Measurements from ENCODE around the gene PCYOX1L. TPM values are rescaled to one million over a fixed set of nuclear protein-coding genes. Genes with fewer than 3 reads are reported as not detected.
A peak's percentile ranks its signal among the peaks of the same experiment; 100 is the strongest.

PCYOX1L gene
- polyA plus RNA-seq, 6 donors from 2014 or later, result 5.4 to 9.2 (median 8.0) TPM

DNA sequence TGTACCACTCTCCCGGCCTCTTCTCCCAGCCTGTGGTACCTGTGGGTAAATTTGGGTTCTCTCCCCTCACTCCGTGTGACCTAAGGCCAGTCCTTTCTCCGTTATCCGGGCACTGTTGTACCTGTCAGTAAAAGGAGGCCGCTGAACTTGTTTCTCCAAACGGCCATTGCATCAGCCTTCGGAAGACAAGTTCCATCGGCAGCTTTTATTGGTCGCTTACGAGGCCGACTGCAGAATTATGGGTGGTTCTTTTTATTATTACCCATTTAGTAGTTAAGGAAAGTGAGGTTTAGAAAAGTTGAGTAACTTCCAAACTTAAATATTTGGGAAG lies 12.0 kb upstream of the PCYOX1L start:
- peak; percentile 2 to 3 for ATAC-seq (ENCODE audit: low read depth in 2 of 2)

DNA sequence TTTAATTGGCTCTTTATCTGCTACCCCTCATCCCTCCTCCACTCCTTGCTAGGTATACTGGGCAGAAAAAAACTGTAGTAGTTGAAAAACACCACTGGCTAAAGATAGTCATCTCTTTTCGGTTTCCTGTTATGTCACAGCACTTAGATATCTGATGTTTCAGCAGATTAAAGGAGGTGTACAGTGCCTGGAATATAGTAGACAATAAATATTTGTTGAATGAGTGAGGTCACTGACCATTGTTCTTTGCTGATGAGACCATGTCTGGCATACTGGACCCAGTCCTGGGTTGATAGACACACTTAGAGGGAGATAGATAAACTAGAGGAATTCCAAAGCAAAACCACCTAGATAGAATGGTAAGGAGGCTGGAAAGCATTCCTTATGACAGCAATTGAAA lies 9.3 kb upstream of the PCYOX1L start:
- Mint-ChIP-seq H3K27ac (no peak overlapping the region), H3K27me3 (no peaks in the 10 kb centered on the region), H3K36me3 (peaks cover 20 to 43% of the 10 kb centered on the region in 2 donors), H3K4me3 (peak overlapping the region in 1 of 8 donors; percentile 76), H3K4me1 (peaks cover 19 to 25% (median 22%) of the 10 kb centered on the region in 3 donors), H3K9me3 (peaks cover 0 to 3% (median 0%) of the 10 kb centered on the region in 7 donors)
- DNase-seq (no peak), ATAC-seq (ENCODE audit: low read depth in 2 of 2) (no peak)

More for the DNA sequence above, 12.0 kb upstream of the PCYOX1L start:
- Mint-ChIP-seq H3K4me1 (peaks cover 19 to 25% (median 22%) of the 10 kb centered on the region in 3 donors), H3K36me3 (peaks cover 13 to 26% of the 10 kb centered on the region in 2 donors), H3K9me3 (peaks cover 0 to 6% (median 0%) of the 10 kb centered on the region in 7 donors), H3K4me3 (peak overlapping the region; percentile 84 to 97 (median 90)), H3K27me3 (no peaks in the 10 kb centered on the region), H3K27ac (peak overlapping the region in 5 of 6 donors; percentile 21 to 92 (median 72))
- DNase-seq, result no peak

DNA sequence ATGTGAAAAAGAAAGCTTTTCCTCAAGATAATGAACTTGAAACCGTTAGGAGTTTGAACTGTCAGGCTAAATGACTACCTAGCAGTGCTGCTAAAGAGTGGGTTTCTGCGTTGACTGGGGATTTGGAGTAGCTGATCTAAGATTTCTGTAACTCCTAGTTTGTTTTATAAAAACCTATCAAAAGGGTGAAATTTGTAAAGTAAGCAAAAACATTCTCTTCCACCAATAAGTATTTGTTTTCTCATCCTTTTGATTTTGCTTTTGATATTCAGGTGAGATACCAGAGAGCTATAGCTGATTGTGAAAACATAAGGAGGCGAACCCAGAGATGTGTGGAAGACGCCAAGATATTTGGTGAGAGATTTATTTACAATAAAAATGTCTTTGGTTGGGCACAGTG lies 8.5 kb upstream of the PCYOX1L start:
- no peak overlapping the region for H3K27ac Mint-ChIP-seq
- DNase-seq (no peak), ATAC-seq (ENCODE audit: low read depth in 2 of 2) (no peak)
- peaks cover 25 to 43% of the 10 kb centered on the region in 2 donors for H3K36me3 Mint-ChIP-seq
- H3K4me1 Mint-ChIP-seq, result peaks cover 14 to 25% (median 22%) of the 10 kb centered on the region in 3 donors
- no peaks in the 10 kb centered on the region for H3K27me3 Mint-ChIP-seq
- peaks cover 0 to 3% (median 0%) of the 10 kb centered on the region in 7 donors for H3K9me3 Mint-ChIP-seq
- H3K4me3 Mint-ChIP-seq, result peak overlapping the region in 1 of 8 donors; percentile 54

DNA sequence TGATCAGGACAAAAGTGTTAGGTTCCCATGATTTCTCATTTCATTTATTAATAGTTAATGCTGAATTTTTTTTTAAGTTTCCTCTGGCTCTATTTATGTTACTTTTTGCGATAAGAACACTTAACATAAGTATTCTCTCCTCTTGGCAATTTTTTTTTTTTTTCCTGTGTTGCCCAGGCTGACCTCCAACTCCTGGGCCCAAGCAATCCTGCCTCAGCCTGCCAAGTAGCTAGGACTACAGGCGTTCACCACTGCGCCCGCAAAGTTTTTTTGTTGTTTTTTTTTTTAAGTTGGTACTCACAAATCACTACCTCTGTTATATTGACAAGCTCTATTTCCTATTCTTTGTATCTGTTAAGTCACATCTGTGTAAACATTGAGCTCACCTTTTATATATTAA lies 5.7 kb upstream of the PCYOX1L start:
- Mint-ChIP-seq H3K36me3 (peaks cover 31 to 50% of the 10 kb centered on the region in 2 donors), H3K9me3 (no peaks in the 10 kb centered on the region), H3K4me3 (peak overlapping the region in 1 of 8 donors; percentile 23), H3K27ac (no peak overlapping the region), H3K27me3 (no peaks in the 10 kb centered on the region), H3K4me1 (peaks cover 3 to 11% (median 7%) of the 10 kb centered on the region in 3 donors)
- ATAC-seq (ENCODE audit: low read depth in 2 of 2) (no peak), DNase-seq (no peak)

DNA sequence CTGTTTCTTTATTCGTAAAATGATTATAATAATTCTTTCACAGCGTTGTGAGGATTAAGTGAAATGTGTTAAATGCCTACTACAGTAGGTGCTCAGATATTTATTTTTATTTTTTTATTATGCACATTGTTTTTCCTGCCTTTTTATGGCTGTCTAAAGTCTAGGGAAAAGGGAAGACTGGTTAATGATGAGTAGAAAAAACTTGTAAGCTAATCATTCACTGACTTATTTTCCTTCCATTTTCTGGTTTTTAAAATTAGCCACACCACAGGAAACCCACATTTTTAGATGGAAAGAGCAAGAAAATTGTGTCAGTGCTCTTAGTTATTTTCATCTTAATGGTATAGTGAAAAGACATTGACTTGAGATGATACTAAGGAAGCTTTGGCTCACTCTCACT lies 3.9 kb upstream of the PCYOX1L start:
- Mint-ChIP-seq H3K4me3 (peak overlapping the region in 1 of 8 donors; percentile 54), H3K9me3 (no peaks in the 10 kb centered on the region), H3K27ac (no peak overlapping the region), H3K36me3 (peaks cover 31 to 43% of the 10 kb centered on the region in 2 donors), H3K27me3 (no peaks in the 10 kb centered on the region), H3K4me1 (peaks cover 12 to 23% (median 16%) of the 10 kb centered on the region in 3 donors)
- DNase-seq, result no peak
- no peak for ATAC-seq (ENCODE audit: low read depth in 2 of 2)

DNA sequence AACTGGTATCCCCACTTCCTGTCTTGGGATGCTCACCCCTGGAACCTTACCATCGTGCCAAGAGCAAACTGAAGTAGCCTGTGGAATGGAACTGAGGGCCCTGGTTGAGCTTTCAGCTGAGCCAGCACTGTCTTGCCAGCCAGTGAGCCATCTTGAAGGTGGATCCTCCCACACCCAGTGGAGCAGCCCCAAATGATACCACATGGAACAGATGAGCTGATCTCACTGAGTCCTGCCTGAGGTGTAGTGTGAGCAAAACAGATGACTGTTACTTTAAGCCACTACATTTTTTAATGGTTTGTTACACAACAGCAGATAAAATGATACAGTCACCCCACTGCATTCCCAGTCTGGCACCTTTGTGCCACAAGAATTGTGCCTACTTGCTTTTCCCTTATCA lies 2.2 kb upstream of the PCYOX1L start:
- H3K9me3 Mint-ChIP-seq, result no peaks in the 10 kb centered on the region
- peak overlapping the region in 1 of 8 donors; percentile 49 for H3K4me3 Mint-ChIP-seq
- peaks cover 17 to 36% (median 17%) of the 10 kb centered on the region in 3 donors for H3K4me1 Mint-ChIP-seq
- peaks cover 19 to 26% of the 10 kb centered on the region in 2 donors for H3K36me3 Mint-ChIP-seq
- DNase-seq, result no peak
- ATAC-seq (ENCODE audit: low read depth in 2 of 2), result no peak
- H3K27ac Mint-ChIP-seq, result no peak overlapping the region
- H3K27me3 Mint-ChIP-seq, result no peaks in the 10 kb centered on the region

DNA sequence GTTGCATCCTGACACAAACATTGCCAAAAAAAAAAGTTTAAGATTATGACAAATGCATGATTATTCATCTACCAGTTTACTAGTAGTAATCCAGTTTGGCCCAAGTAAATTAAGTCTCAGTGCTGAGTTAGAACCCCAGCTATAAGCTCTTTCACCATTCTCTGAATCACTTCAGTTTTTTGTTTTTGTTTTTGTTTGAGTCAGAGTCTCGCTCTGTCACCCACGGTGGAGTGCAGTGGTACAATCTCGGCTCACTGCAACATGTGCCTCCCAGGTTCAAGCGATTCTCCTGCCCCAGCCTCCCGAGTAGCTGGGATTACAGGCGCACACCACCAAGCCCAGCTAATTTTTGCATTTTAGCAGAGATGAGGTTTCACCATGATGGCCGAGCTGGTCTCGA lies 1.5 kb upstream of the PCYOX1L start:
- ATAC-seq (ENCODE audit: low read depth in 2 of 2) (no peak), DNase-seq (no peak)
- Mint-ChIP-seq H3K36me3 (peaks cover 15 to 19% of the 10 kb centered on the region in 2 donors), H3K4me3 (peak overlapping the region in 1 of 8 donors; percentile 49), H3K27ac (no peak overlapping the region), H3K4me1 (peaks cover 17 to 36% (median 17%) of the 10 kb centered on the region in 3 donors), H3K9me3 (no peaks in the 10 kb centered on the region), H3K27me3 (no peaks in the 10 kb centered on the region)

DNA sequence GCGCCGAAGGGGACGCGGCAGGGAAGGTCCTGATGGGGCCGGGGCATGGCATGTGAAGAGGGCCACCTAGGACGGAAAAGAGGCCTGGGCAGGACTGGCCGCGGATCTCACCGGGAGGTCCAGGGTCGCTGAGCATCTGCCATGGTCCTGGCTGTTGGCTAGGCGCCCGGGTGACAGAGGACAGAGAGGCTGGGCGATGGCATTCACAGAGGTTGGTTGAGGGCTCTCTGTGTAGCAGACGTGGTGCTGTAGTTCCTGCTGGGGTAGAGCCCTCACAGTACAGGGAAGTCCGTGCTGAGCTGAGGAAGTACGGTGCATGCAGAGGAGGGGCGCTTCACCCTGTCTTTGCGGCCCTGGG lies 427 bp downstream of the PCYOX1L start:
- H3K4me3 Mint-ChIP-seq, result peak overlapping the region; percentile 82 to 98 (median 92)
- H3K4me1 Mint-ChIP-seq, result peaks cover 17 to 36% (median 17%) of the 10 kb centered on the region in 3 donors
- H3K9me3 Mint-ChIP-seq, result no peaks in the 10 kb centered on the region

DNA sequence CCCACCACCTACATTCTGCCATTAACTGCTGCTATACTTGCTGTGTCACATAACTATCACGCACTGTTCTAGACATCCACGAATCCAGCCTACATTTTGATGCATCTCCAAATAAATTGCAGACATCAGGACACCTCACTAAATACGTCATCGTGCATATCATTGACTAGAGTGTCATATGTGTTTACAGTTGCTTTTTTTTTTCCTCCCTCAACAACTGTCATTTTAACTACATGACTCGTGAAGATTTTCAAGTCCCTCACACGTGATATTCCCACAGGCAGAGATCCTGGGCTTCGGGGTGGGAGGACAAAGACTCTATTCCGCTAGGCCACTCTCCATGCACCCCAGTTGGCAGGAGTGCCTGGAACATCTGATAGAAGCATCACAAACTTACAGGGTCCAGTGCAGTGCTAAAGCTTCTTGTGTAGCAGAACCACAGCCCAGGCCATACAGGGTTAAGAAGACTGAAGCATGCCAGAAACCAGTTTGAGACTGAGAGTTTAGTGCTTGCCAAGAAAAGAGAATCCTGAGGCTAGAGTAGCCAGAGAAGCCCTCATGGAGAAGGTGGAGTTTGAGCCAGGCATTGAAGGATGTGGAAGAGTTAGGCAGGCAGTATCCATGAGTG lies 1.1 kb downstream of the PCYOX1L start:
- Mint-ChIP-seq H3K4me1 (peaks cover 17 to 36% (median 17%) of the 10 kb centered on the region in 3 donors), H3K27ac (peak overlapping the region in 1 of 6 donors; percentile 78), H3K9me3 (no peaks in the 10 kb centered on the region), H3K27me3 (no peaks in the 10 kb centered on the region), H3K4me3 (peak overlapping the region; percentile 65 to 95 (median 88)), H3K36me3 (peaks cover 7 to 10% of the 10 kb centered on the region in 2 donors)
- ATAC-seq (ENCODE audit: low read depth in 2 of 2) (no peak), DNase-seq (no peak)

More for the DNA sequence above, 427 bp downstream of the PCYOX1L start:
- Mint-ChIP-seq H3K27ac (peak overlapping the region; percentile 15 to 95 (median 71)), H3K27me3 (no peaks in the 10 kb centered on the region), H3K36me3 (peaks cover 7 to 13% of the 10 kb centered on the region in 2 donors)
- ATAC-seq (ENCODE audit: low read depth in 2 of 2) (peak; percentile 51 to 53), DNase-seq (peak; percentile 46)

DNA sequence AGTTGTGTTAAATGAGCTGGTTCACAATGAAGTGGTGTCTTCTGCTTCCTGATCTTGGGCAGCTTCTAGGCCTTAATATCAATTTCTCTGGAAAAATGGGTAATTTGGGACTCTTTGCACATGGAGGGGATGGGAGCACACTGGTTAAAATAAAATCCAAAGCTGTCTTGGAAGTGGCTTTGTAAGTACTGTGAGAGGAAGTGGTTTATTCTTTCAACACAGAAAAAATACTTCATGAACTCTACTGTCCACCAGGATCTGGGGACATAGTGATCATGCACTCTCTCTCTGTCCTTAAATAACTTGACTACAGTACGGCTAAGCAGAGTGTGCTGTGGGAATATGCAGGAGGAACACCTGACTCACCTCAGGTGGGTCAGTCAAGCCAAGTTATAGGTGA lies 2.4 kb downstream of the PCYOX1L start:
- Mint-ChIP-seq H3K4me1 (peaks cover 14 to 32% (median 17%) of the 10 kb centered on the region in 3 donors), H3K36me3 (peaks cover 1 to 3% of the 10 kb centered on the region in 2 donors), H3K9me3 (no peaks in the 10 kb centered on the region), H3K27ac (peak overlapping the region in 2 of 6 donors; percentile 7 to 65), H3K27me3 (no peaks in the 10 kb centered on the region), H3K4me3 (peak overlapping the region in 1 of 8 donors; percentile 84)
- DNase-seq (no peak), ATAC-seq (ENCODE audit: low read depth in 2 of 2) (no peak)

DNA sequence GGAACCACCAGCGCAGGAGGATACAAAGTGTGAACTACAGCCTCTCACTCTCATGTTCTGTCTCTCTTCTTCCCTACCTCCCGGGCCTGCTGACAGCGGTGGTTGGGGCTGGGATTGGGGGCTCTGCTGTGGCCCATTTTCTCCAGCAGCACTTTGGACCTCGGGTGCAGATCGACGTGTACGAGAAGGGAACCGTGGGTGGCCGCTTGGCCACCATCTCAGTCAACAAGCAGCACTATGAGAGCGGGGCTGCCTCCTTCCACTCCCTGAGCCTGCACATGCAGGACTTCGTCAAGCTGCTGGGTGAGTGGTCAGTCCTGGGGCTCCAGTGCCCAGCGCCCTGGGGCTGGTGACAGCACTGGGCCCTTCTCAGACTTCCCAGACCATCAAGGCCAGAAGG lies 4.7 kb downstream of the PCYOX1L start:
- H3K27me3 Mint-ChIP-seq, result no peaks in the 10 kb centered on the region
- DNase-seq (no peak), ATAC-seq (ENCODE audit: low read depth in 2 of 2) (no peak)
- H3K9me3 Mint-ChIP-seq, result no peaks in the 10 kb centered on the region
- no peaks in the 10 kb centered on the region for H3K36me3 Mint-ChIP-seq
- peak overlapping the region in 1 of 6 donors; percentile 40 for H3K27ac Mint-ChIP-seq
- H3K4me1 Mint-ChIP-seq, result peaks cover 16 to 29% (median 20%) of the 10 kb centered on the region in 3 donors
- H3K4me3 Mint-ChIP-seq, result no peak overlapping the region

DNA sequence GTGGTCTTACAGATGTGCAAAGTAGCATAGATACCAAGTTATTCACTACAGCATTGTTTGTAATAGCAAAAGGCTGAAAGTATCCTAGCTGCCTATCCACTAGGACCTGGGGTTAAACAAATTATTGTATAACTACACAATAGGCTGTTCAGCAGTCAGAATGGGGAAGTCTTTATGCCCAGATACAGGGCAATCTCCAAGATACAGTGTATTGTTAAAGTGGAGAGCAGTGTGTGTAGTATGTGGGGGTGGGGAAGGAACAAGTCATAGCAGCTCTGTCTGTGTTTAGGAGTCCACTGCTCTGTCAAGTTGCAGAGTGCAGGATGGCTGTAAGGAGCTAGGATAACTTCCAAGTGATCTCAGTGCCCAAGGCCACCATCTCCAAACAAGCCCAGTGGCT lies 5.5 kb downstream of the PCYOX1L start:
- DNase-seq, result no peak
- Mint-ChIP-seq H3K27me3 (no peaks in the 10 kb centered on the region), H3K4me1 (peaks cover 14 to 31% (median 21%) of the 10 kb centered on the region in 3 donors), H3K27ac (peak overlapping the region in 1 of 6 donors; percentile 5), H3K9me3 (no peaks in the 10 kb centered on the region), H3K4me3 (no peak overlapping the region), H3K36me3 (no peaks in the 10 kb centered on the region)
- ATAC-seq (ENCODE audit: low read depth in 2 of 2), result no peak

DNA sequence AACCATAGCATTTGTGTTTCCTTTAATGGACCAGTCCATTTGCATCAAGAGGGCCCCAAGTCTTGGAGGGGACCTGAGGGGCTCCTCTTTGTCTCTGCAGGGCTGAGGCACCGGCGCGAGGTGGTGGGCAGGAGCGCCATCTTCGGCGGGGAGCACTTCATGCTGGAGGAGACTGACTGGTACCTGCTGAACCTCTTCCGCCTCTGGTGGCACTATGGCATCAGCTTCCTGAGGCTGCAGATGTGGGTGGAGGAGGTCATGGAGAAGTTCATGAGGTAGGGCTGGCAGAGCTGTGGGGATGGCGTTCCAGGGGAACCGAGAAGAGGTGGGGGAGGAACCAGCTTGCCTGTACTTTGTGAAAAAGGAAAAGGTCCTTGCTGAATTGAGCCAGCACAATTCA lies 6.1 kb downstream of the PCYOX1L start:
- no peak for ATAC-seq (ENCODE audit: low read depth in 2 of 2)
- Mint-ChIP-seq H3K36me3 (no peaks in the 10 kb centered on the region), H3K4me1 (peaks cover 9 to 28% (median 16%) of the 10 kb centered on the region in 3 donors), H3K27ac (no peak overlapping the region), H3K4me3 (no peak overlapping the region), H3K27me3 (no peaks in the 10 kb centered on the region), H3K9me3 (no peaks in the 10 kb centered on the region)
- DNase-seq, result no peak

DNA sequence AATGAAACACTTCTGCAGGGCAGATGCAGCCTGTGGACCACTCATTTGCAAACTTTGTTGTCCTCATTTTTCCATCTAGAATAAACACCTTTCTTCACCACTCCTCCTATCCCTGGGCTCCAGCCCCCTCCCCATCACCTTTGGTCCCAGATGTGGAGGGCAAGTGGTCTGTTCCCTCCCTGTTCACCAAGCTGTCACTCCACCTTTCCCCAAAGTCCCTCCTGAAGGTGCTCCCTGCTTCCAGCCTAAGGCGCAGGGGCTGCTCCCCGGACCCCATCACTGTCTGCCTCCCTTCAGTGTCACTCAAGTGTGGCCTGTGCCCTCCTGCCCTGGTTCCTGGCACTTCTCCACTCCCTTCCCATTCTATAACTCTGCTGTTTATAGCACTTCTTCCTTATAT lies 6.9 kb downstream of the PCYOX1L start:
- no peaks in the 10 kb centered on the region for H3K27me3 Mint-ChIP-seq
- no peaks in the 10 kb centered on the region for H3K36me3 Mint-ChIP-seq
- H3K9me3 Mint-ChIP-seq, result no peaks in the 10 kb centered on the region
- H3K4me1 Mint-ChIP-seq, result peaks cover 5 to 25% (median 14%) of the 10 kb centered on the region in 3 donors
- no peak overlapping the region for H3K27ac Mint-ChIP-seq
- no peak for DNase-seq
- ATAC-seq (ENCODE audit: low read depth in 2 of 2), result no peak
- peak overlapping the region in 2 of 8 donors; percentile 33 to 69 for H3K4me3 Mint-ChIP-seq

Data from naive B cell (primary cell).